ENCODE data around the gene NR1H4. TPM values are rescaled to one million over a fixed set of nuclear protein-coding genes. Genes with fewer than 3 reads are reported as not detected.
"Not testable (repeated sequence)": the region's sequence is repeated elsewhere in the genome, so short reads cannot be mapped to it uniquely, and the experiment has no call there.

Gene NR1H4
- total and polyA plus RNA-seq, 2 donors from 2014 or later: 42.2 to 62.6 TPM

- H3K27me3 ChIP-seq (ENCODE audit: control insufficient read depth, insufficient read depth, low read length): no peaks in the 10 kb centered on the region
- H3K36me3 ChIP-seq (ENCODE audit: control insufficient read depth in 2 of 3, insufficient read depth in 3 of 3, low read length in 3 of 3): no peaks in the 10 kb centered on the region
- peaks cover 0 to 32% (median 3%) of the 10 kb centered on the region in 3 donors for H3K4me1 ChIP-seq (ENCODE audit: control insufficient read depth in 2 of 3, insufficient read depth in 2 of 3, low read depth in 1 of 3, low read length in 3 of 3)
- TF ChIP-seq CTCF (IDR thresholded peaks at IDR 0.05; ENCODE audit: borderline replicate concordance, extremely low read depth, insufficient read depth): no peak
- DNase-seq (no peak), FAIRE-seq (no peak)
- no peak overlapping the region for H3K4me3 ChIP-seq (ENCODE audit: low read length in 3 of 3)
- intact Hi-C loops (cut with DNase I): no loop called here
- H3K27ac ChIP-seq (ENCODE audit: low read depth in 2 of 2, low read length in 2 of 2): peak overlapping the region in 1 of 2 donors; percentile 1
- H3K9me3 ChIP-seq (ENCODE audit: control insufficient read depth in 2 of 3, insufficient read depth in 1 of 3, low read length in 3 of 3): no peaks in the 10 kb centered on the region
- no peak overlapping the region for H3K9ac ChIP-seq (ENCODE audit: low read length in 3 of 3)
Measured at GRCh38 chr12:100499416-100499815, 25.8 kb downstream of the NR1H4 start.

- Histone ChIP-seq H3K27ac (ENCODE audit: low read depth in 2 of 2, low read length in 2 of 2) (peak overlapping the region; percentile 87), H3K4me3 (ENCODE audit: low read length in 3 of 3) (peak overlapping the region in 2 of 3 donors; percentile 3 to 89), H3K9ac (ENCODE audit: low read length in 3 of 3) (peak overlapping the region in 1 of 3 donors; percentile 97), H3K4me1 (ENCODE audit: control insufficient read depth in 2 of 3, insufficient read depth in 2 of 3, low read depth in 1 of 3, low read length in 3 of 3) (peaks cover 0 to 27% (median 3%) of the 10 kb centered on the region in 3 donors)
- H3K9me3 ChIP-seq (ENCODE audit: control insufficient read depth in 2 of 3, insufficient read depth in 1 of 3, low read length in 3 of 3); intact Hi-C loops (cut with DNase I); H3K36me3 ChIP-seq (ENCODE audit: control insufficient read depth in 2 of 3, insufficient read depth in 3 of 3, low read length in 3 of 3); FAIRE-seq; DNase-seq; H3K27me3 ChIP-seq (ENCODE audit: control insufficient read depth, insufficient read depth, low read length): not testable (repeated sequence)
Measured at GRCh38 chr12:100502718-100503117, 29.1 kb downstream of the NR1H4 start.

- DNase-seq (peak in 2 of 5 donors; percentile 52 to 64), FAIRE-seq (peak; percentile 77)
- Histone ChIP-seq H3K27ac (ENCODE audit: low read depth in 2 of 2, low read length in 2 of 2) (peak overlapping the region; percentile 87 to 95), H3K27me3 (ENCODE audit: control insufficient read depth, insufficient read depth, low read length) (no peaks in the 10 kb centered on the region), H3K36me3 (ENCODE audit: control insufficient read depth in 2 of 3, insufficient read depth in 3 of 3, low read length in 3 of 3) (no peaks in the 10 kb centered on the region), H3K9ac (ENCODE audit: low read length in 3 of 3) (peak overlapping the region in 2 of 3 donors; percentile 4 to 97), H3K9me3 (ENCODE audit: control insufficient read depth in 2 of 3, insufficient read depth in 1 of 3, low read length in 3 of 3) (no peaks in the 10 kb centered on the region), H3K4me1 (ENCODE audit: control insufficient read depth in 2 of 3, insufficient read depth in 2 of 3, low read depth in 1 of 3, low read length in 3 of 3) (peaks cover 0 to 27% (median 3%) of the 10 kb centered on the region in 3 donors), H3K4me3 (ENCODE audit: low read length in 3 of 3) (peak overlapping the region; percentile 26 to 89 (median 65))
- TF ChIP-seq CTCF (IDR thresholded peaks at IDR 0.05; ENCODE audit: borderline replicate concordance, extremely low read depth, insufficient read depth): no peak
- intact Hi-C loops (cut with DNase I): no loop called here
Measured at GRCh38 chr12:100503228-100503628, 29.6 kb downstream of the NR1H4 start.

- peak overlapping the region; percentile 42 to 89 (median 65) for H3K4me3 ChIP-seq (ENCODE audit: low read length in 3 of 3)
- no peaks in the 10 kb centered on the region for H3K36me3 ChIP-seq (ENCODE audit: control insufficient read depth in 2 of 3, insufficient read depth in 3 of 3, low read length in 3 of 3)
- TF ChIP-seq CTCF (IDR thresholded peaks at IDR 0.05; ENCODE audit: borderline replicate concordance, extremely low read depth, insufficient read depth): no peak
- DNase-seq (peak in 2 of 5 donors; percentile 21 to 65), FAIRE-seq (peak; percentile 66)
- no peaks in the 10 kb centered on the region for H3K27me3 ChIP-seq (ENCODE audit: control insufficient read depth, insufficient read depth, low read length)
- peak overlapping the region; percentile 21 to 78 (median 29) for H3K9ac ChIP-seq (ENCODE audit: low read length in 3 of 3)
- peaks cover 0 to 19% (median 3%) of the 10 kb centered on the region in 3 donors for H3K4me1 ChIP-seq (ENCODE audit: control insufficient read depth in 2 of 3, insufficient read depth in 2 of 3, low read depth in 1 of 3, low read length in 3 of 3)
- peak overlapping the region; percentile 91 to 95 for H3K27ac ChIP-seq (ENCODE audit: low read depth in 2 of 2, low read length in 2 of 2)
- H3K9me3 ChIP-seq (ENCODE audit: control insufficient read depth in 2 of 3, insufficient read depth in 1 of 3, low read length in 3 of 3): no peaks in the 10 kb centered on the region
- intact Hi-C loops (cut with DNase I): no loop called here
Measured at GRCh38 chr12:100504804-100505203, 31.1 kb downstream of the NR1H4 start.
